GM18519 (cell line): ENCODE results near the gene THADA.
"Not testable (repeated sequence)": the region's sequence is repeated elsewhere in the genome, so short reads cannot be mapped to it uniquely, and the experiment has no call there.

Source experiments
- ATAC-seq: cut with Tn5 transposase; IDR thresholded peaks from one replicate; pipeline ENCODE4 v1.9.1; 2021; ENCODE audit warnings: mild to moderate bottlenecking, moderate library complexity; ENCODE audit not compliant: unreplicated experiment, low FRiP score

Gene THADA

GRCh38 chr2:43397411-43397810 lies 198.4 kb downstream of the THADA start:
- ATAC-seq, result no peak

GRCh38 chr2:43396344-43396743 lies 199.5 kb downstream of the THADA start:
- ATAC-seq, result not testable (repeated sequence)

DNA sequence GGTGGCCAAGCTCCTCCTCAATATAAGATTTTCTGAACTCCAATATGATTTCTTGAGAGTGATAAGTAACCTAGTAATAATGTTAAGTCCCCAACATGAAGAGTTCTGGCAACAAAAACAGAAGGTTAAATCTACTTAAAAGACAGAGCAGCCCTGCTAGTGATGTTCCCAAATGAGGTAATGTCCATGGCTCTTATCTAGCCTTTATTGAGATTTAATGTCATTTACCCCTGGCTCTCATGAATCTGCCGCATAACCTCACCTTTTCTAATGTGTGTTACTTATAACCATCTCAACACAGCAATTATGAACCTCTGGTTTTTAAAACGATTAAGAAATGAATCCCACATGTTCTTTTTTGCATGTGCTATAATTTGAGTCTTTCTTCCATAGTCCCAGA lies 201.9 kb downstream of the THADA start:
- no peak for ATAC-seq

- no peak for ATAC-seq
Measured at GRCh38 chr2:43391878-43392215, 204.0 kb downstream of the THADA start.

GRCh38 chr2:43391201-43391877 lies 204.5 kb downstream of the THADA start:
- no peak for ATAC-seq

- no peak for ATAC-seq
Measured at GRCh38 chr2:43389581-43390466, 206.0 kb downstream of the THADA start.

DNA sequence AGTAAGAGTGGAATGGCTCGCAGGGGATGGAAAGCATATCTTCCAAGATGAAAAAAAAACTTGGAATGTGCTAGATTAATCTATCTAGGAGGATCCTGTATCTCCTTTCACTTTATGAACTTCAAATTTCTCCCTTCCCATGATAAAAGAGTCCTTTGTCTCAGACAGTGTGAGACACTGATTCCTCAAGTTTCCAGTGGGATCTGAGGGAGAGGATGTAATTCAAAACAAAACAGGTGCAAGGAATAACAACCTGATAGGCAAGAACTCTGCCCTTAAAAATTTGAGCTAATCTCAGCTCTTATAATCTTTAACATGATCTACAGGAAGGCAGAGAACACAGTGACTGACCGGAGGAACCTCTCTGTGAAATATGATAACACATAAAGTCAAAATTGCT lies 207.5 kb downstream of the THADA start:
- ATAC-seq, result no peak

DNA sequence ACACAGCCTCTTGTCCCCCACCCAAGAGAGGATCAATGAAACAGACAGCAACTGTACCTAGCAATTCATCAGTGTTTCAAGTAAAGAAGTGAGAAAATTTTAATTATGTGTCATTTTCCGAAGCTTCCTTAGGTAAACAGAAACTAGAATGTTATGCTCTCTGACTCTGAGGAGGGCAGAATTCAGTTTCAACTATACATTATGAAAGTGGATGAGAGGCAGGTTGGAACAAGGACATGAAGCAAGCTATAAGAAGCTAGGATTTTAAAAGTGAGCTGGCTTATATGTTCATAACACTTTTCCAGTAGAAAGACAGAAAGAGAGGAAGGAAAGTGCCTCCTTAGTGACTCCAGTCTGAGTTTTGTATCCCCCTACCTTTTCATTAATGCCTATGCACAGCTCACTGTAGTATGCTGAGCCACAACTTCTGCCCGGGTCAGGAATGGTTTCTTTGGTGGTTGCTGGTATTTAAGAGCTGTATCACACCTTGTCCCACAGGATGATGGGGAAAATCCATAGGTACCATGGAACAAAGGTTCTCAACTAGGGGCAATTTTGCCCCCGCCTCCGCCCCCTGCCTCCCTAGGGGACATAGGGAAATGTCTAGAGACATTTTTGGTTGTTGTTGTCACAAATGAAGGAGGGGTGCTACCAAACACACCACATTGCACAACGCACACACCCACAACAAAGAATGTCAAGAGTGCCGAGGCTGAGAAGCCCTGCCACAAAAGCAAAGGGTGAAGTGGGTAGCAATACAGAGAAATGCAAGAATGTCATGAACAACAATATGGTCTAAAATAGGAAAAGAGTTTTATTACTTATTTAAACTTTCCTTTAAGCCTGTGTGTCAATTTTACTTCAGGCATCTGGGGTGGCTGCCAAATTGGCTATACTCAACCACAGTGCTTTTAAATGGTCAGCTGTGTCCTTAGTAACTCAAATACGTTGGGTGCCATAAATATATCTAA lies 208.5 kb downstream of the THADA start:
- peak; percentile 76 for ATAC-seq

- ATAC-seq, result not testable (repeated sequence)
Measured at GRCh38 chr2:43386679-43387078, 209.2 kb downstream of the THADA start.

DNA sequence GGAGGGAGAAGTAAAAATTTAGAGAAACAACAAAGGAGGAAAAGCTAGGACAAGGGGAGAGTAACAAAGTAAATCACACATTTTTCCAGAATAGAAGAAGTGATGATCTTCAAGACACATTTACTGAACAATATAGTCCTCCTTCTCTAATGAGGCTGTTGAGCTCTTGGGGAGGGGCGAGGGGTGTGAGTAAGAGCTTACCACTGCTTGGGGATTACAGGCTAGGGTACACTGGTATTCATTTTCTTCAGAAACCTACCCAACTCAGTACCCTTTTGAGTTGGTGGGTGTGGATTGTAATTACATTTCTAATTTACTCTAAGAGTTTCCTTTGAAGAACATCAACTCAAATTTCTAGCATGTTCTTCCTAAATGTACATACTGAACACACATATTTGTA lies 211.7 kb downstream of the THADA start:
- no peak for ATAC-seq

- no peak for ATAC-seq
Measured at GRCh38 chr2:43383533-43383932, 212.3 kb downstream of the THADA start.

GRCh38 chr2:43379494-43379893 lies 216.3 kb downstream of the THADA start:
- no peak for ATAC-seq

DNA sequence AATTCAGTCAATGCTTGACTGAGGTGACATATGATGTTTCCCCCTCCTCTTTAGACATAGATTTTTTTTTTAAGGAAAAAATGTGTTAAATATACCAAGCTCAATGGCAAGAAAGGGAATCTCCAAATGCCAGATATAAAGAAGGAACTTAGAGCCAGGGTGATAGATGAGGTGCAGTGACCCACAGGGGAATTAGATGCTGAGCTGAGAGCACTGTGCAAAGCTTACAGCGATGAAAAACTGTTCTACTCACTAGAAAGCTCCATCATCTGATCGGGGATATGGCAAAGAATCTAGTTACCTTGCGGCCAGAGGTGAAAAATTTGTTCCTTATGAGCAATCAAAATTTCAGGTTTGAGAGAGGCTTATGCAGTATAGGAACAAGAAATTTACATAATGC lies 218.5 kb downstream of the THADA start:
- ATAC-seq, result no peak

GRCh38 chr2:43376523-43377198 lies 219.2 kb downstream of the THADA start:
- ATAC-seq, result no peak

- no peak for ATAC-seq
Measured at GRCh38 chr2:43375746-43376522, 219.9 kb downstream of the THADA start.

DNA sequence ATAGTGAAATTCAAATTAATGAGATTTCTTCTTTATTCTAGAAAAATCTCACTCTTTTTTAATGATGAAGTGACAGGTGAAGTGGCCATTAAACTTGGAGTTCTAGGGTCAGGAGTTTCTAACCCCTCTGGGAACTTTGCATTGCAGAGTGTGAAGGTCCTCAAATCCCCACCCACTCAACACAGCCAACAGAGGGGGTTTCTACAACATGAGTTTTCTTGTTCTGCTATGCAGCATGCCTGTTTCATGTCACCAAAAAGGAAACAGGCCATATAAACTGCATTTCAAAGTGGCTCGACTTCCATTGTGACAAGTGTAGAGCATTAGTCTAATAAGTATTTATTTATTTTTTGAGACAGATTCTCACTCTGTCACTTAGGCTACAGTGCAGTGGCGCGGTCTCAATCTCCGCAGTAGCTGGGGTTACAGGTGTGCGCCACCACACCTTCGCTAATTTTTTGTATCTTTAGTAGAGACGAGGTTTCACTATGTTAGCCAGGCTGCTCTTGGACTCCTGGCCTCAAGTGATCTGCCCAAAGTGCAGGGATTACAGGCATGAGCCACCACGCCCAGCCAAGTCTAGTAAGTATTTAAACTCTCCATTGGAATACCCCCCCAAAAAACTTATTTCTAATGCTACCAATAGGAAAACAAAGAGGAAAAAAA lies 223.3 kb downstream of the THADA start:
- ATAC-seq, result no peak

DNA sequence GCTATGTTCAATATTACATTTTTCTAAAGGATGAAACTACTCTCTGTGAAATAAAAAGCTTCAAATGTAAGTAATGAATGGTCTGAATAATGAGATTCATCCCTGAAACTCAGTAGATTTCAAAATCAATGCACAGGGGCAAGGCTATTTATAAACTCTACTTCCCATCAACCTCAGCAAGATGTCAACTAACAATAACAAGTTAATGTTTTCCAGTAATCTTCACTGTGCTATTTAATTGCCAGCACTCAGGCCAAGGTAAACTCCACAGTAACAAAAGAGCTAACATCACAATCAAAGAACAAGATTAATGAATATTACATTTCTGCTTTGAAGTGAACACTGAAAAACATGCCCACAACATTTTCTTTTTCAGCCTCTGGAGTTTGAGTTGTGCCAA lies 225.1 kb downstream of the THADA start:
- no peak for ATAC-seq

- ATAC-seq, result no peak
Measured at GRCh38 chr2:43370146-43370545, 225.7 kb downstream of the THADA start.
